ENCODE data around the gene MRM2.

DNA sequence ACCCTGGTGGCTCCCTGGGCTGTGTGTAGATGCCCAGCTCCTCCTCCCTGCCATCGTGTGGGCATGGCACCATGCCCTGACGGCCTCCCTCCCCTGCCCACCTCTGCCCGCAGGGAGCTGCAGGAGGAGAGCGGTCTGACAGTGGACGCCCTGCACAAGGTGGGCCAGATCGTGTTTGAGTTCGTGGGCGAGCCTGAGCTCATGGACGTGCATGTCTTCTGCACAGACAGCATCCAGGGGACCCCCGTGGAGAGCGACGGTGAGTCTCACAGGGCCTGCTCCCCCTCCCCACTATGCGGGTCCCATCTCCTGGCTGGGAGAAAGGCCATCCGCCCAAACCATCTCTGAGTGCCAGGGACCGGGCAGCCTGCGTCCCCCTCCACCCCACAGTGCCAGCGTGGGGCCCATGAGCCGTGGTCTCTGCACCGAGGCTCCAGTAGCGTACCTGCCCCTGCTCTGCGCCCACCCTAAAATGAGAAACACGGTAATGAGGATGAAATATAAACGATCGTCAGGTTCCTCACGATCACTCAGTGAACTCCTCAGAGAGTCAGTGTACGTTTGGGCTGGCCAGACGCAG, 7.8 kb upstream of the MRM2 start:
- TF ChIP-seq, protein P1, sequence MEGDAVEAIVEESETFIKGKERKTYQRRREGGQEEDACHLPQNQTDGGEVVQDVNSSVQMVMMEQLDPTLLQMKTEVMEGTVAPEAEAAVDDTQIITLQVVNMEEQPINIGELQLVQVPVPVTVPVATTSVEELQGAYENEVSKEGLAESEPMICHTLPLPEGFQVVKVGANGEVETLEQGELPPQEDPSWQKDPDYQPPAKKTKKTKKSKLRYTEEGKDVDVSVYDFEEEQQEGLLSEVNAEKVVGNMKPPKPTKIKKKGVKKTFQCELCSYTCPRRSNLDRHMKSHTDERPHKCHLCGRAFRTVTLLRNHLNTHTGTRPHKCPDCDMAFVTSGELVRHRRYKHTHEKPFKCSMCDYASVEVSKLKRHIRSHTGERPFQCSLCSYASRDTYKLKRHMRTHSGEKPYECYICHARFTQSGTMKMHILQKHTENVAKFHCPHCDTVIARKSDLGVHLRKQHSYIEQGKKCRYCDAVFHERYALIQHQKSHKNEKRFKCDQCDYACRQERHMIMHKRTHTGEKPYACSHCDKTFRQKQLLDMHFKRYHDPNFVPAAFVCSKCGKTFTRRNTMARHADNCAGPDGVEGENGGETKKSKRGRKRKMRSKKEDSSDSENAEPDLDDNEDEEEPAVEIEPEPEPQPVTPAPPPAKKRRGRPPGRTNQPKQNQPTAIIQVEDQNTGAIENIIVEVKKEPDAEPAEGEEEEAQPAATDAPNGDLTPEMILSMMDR (IDR thresholded peaks at IDR 0.05 in 2 of 3, conservative IDR thresholded peaks at IDR 0.05 in 1 of 3; ENCODE audit: borderline replicate concordance in 1 of 3, insufficient read depth in 1 of 3, low read depth in 2 of 3, low read length in 2 of 3), result no peak
- no peak for TF ChIP-seq EZH2 (IDR thresholded peaks at IDR 0.05)
- TF ChIP-seq, protein P2, sequence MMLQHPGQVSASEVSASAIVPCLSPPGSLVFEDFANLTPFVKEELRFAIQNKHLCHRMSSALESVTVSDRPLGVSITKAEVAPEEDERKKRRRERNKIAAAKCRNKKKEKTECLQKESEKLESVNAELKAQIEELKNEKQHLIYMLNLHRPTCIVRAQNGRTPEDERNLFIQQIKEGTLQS (IDR thresholded peaks at IDR 0.05), result no peak
- no peak for TF ChIP-seq JUND (IDR thresholded peaks at IDR 0.05)
- TF ChIP-seq SP1 (IDR thresholded peaks at IDR 0.05; ENCODE audit: low read depth), result no peak
- no peak for TF ChIP-seq EZH2phosphoT487 (IDR thresholded peaks at IDR 0.05; ENCODE audit: borderline replicate concordance)
- no peak for TF ChIP-seq CEBPB (IDR thresholded peaks at IDR 0.05; ENCODE audit: low read depth)
- TF ChIP-seq EGR1 (IDR thresholded peaks at IDR 0.05; ENCODE audit: low read depth), result no peak
- TF ChIP-seq, protein P3, sequence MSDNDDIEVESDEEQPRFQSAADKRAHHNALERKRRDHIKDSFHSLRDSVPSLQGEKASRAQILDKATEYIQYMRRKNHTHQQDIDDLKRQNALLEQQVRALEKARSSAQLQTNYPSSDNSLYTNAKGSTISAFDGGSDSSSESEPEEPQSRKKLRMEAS (IDR thresholded peaks at IDR 0.05), result no peak
- TF ChIP-seq RAD21 (IDR thresholded peaks at IDR 0.05; ENCODE audit: low read depth), result no peak
- TF ChIP-seq, protein P4, sequence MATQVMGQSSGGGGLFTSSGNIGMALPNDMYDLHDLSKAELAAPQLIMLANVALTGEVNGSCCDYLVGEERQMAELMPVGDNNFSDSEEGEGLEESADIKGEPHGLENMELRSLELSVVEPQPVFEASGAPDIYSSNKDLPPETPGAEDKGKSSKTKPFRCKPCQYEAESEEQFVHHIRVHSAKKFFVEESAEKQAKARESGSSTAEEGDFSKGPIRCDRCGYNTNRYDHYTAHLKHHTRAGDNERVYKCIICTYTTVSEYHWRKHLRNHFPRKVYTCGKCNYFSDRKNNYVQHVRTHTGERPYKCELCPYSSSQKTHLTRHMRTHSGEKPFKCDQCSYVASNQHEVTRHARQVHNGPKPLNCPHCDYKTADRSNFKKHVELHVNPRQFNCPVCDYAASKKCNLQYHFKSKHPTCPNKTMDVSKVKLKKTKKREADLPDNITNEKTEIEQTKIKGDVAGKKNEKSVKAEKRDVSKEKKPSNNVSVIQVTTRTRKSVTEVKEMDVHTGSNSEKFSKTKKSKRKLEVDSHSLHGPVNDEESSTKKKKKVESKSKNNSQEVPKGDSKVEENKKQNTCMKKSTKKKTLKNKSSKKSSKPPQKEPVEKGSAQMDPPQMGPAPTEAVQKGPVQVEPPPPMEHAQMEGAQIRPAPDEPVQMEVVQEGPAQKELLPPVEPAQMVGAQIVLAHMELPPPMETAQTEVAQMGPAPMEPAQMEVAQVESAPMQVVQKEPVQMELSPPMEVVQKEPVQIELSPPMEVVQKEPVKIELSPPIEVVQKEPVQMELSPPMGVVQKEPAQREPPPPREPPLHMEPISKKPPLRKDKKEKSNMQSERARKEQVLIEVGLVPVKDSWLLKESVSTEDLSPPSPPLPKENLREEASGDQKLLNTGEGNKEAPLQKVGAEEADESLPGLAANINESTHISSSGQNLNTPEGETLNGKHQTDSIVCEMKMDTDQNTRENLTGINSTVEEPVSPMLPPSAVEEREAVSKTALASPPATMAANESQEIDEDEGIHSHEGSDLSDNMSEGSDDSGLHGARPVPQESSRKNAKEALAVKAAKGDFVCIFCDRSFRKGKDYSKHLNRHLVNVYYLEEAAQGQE (IDR thresholded peaks at IDR 0.05; ENCODE audit: low read depth), result no peak
- TF ChIP-seq YY1 (IDR thresholded peaks at IDR 0.05; ENCODE audit: extremely low read depth, insufficient replicate concordance, low read depth, low read length), result no peak
- no peak for TF ChIP-seq SIN3A (IDR thresholded peaks at IDR 0.05; ENCODE audit: low read depth)

Measured in HCT116 (cell line).